Muscle layer of duodenum (tissue), 2 donors: ENCODE results near the gene ZNF599.
"Not testable (repeated sequence)": the region's sequence is repeated elsewhere in the genome, so short reads cannot be mapped to it uniquely, and the experiment has no call there.

Experiments
- H3K27ac ChIP-seq: one replicate; pipeline ENCODE4 v1.7.0; 2013; ENCODE audit warnings: mild to moderate bottlenecking, low read length
- H3K27me3 ChIP-seq: one replicate; pipeline ENCODE4 v1.7.0; 2013; ENCODE audit warnings: low read depth, mild to moderate bottlenecking, control low read depth, low read length
- H3K36me3 ChIP-seq, 2 donors: one replicate each; pipeline ENCODE4 v1.7.0; 2013; ENCODE audit warnings: low read length in 2 of 2, control low read depth in 1 of 2, mild to moderate bottlenecking in 1 of 2; ENCODE audit not compliant: insufficient read depth in 2 of 2, control insufficient read depth in 1 of 2
- H3K4me1 ChIP-seq, 2 donors: one replicate each; pipeline ENCODE4 v1.7.0; 2013; ENCODE audit warnings: low read length in 2 of 2, mild to moderate bottlenecking in 2 of 2, control low read depth in 1 of 2, moderate library complexity in 1 of 2; ENCODE audit not compliant: insufficient read depth in 2 of 2, control insufficient read depth in 1 of 2
- H3K4me3 ChIP-seq, 2 donors: one replicate each; pipeline ENCODE4 v1.7.0; 2013; ENCODE audit warnings: low read length in 2 of 2, low read depth in 1 of 2, mild to moderate bottlenecking in 1 of 2
- H3K9me3 ChIP-seq, 2 donors: one replicate each; pipeline ENCODE4 v1.7.0; 2013; ENCODE audit warnings: low read length in 2 of 2, control low read depth in 1 of 2, mild to moderate bottlenecking in 1 of 2; ENCODE audit not compliant: control insufficient read depth in 1 of 2
- donor health status: healthy.

The ZNF599 gene

DNA sequence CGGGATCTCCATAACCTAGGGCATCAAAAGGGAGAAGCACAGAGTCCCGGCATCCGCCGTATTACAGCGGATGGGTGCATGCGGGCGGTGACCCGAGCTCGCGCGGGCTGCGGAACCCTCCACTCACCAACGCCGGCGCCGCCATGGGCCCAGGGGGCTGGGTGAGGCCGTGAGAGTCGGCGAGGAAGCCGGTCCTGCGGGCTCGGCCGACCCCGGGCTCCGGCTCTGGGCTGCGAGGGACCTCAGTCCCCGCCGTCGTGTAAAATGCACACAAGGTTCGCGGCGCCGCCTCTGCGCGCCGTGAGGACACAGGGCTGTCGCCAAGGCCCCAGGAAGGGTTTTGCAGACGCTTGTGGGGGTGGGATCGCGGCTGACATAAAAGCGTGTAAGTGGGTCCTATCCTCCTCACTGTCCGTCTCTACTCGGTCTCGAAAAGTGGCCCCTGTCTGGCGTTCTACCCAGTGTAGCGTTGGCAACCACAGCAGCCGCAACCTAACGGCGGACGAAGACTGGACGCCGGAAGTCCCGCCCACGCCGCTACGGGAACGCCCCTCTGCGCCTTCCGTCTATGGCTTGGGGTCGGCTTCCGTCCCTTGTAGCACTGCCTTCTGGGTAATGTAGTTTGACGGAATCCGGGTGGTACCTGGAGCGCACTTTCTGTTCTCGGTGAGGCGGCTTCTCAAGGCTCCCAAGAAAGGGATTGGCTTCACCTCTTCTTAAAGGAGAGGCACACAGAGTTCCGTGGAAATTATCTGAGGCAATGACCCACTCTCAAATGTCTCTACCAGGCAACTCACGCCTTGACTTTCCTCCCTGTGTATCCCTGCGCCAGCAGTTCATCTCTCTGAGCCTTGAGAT lies at the start of gene ZNF599:
TSS of gene ZNF599 (minus strand) at position 519 of the 858 bp plus-strand sequence. CDS start at position 145, 374 bp downstream.
- Histone ChIP-seq H3K4me1 (peaks cover 0 to 13% of the 10 kb centered on the region in 2 donors), H3K4me3 (peak within 1 kb of the TSS; percentile 83 to 94), H3K27ac (peak within 1 kb of the TSS; percentile 59), H3K36me3 (peaks cover 13 to 21% of the 10 kb centered on the region in 2 donors), H3K9me3 (no peaks in the 10 kb centered on the region), H3K27me3 (no peaks in the 10 kb centered on the region)

DNA sequence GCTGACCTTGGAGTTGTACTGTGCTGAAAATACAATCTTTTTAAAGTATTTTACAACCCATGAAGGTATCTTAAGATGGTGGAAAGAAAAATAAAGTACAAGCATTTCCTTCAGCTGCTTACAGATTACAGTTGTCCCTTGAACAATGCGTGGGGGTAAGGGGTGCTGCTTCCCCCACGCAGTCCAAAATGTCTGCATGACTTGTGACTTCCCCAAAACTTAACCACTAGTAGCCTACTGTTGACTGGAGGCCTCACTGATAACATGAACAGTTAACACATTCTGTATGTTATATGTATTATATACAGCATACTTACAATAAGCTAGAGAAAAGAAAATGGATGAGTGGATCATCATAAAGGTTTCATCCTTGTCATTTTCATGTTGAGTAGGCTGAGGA lies 45.3 kb upstream of the ZNF599 start:
- no peak overlapping the region for H3K27ac ChIP-seq
- no peaks in the 10 kb centered on the region for H3K4me1 ChIP-seq
- peaks cover 0 to under 1% of the 10 kb centered on the region in 2 donors for H3K9me3 ChIP-seq
- no peaks in the 10 kb centered on the region for H3K36me3 ChIP-seq
- no peak overlapping the region for H3K4me3 ChIP-seq
- no peaks in the 10 kb centered on the region for H3K27me3 ChIP-seq

DNA sequence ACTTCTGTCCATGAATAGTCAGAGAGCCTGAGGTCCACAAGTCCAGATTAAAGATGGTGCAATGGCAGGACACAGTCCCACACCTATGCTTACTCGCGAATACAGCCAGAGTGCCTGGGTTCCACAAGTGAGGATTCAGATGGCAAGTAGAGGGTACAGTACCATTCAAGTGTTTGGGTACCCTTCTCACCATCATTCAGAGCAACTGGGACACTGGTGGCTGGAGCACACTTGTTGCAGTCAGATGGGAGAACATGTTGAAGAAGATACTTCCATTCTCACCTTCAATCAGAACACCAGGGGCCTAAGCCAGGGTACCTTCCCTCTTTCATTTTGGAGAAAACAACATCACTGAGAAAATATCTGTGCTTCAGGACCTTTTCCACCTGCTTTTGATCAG lies 43.7 kb upstream of the ZNF599 start:
- H3K4me3 ChIP-seq: no peak overlapping the region
- H3K4me1 ChIP-seq: no peaks in the 10 kb centered on the region
- H3K27me3 ChIP-seq: no peaks in the 10 kb centered on the region
- H3K36me3 ChIP-seq: no peaks in the 10 kb centered on the region
- H3K27ac ChIP-seq: no peak overlapping the region
- H3K9me3 ChIP-seq: peaks cover 0 to 3% of the 10 kb centered on the region in 2 donors

DNA sequence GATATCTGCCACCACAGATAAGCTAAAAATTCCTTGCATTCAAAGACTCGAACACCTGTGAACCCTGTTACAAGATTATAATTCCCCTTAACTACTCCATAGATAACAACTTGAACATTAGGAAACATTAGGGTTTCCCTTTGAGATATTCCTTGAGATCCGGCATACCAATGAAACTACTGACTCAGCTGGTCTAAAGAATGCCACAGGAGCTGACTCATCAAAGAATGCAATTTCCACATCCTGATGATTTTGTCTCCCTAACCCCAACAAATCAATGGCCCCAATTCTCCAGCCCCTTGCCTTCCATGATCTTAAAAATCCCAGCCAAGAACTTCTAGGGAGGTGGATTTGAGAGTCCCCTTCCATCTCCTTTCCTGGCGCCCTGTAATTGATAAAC lies 35.6 kb upstream of the ZNF599 start:
- peak overlapping the region in 1 of 2 donors; percentile 25 for H3K4me3 ChIP-seq
- H3K27me3 ChIP-seq: no peaks in the 10 kb centered on the region
- peaks cover 6 to 19% of the 10 kb centered on the region in 2 donors for H3K9me3 ChIP-seq
- H3K27ac ChIP-seq: no peak overlapping the region
- H3K4me1 ChIP-seq: no peaks in the 10 kb centered on the region
- no peaks in the 10 kb centered on the region for H3K36me3 ChIP-seq

DNA sequence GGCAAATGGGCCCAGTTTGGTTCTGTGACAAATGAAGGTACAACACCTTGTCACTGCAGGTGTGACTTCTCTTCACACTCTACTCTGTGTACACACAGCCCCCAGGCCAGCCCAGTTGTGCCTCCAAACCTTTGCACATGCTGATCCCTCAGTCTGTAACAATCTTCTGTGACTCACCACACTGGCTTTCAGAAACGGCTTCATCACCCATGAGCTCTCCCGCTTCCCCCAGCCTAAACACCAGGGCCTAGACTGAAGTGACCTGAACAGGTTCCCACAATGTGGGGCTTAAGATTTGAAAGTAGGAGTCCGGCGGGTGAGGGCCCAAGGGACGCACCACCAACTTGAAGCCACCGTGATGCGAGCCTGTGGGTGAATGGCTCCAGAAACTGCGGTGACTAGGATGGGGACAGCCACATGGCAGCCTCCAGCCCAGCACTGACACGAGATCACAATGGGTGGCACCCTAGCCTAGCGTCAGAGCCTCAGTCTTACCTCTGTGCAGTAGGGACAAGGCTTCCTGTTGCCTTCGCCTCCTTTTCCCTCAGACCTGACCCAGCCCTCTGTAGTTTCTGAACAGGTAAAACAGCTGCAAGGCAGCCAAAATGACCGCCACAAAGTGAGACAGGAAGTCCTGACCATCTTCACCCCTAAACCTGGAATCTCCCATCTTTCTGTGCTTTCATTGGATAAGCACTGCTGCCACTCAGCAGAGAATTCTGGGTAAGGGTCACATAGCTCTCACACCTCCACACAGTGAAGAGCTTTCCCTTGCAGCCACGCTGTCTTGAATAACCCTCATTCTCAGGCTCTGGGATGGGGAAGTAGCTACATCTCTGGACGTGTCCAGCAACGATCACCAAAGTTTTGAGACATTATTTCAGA lies 34.2 kb upstream of the ZNF599 start:
- no peaks in the 10 kb centered on the region for H3K27me3 ChIP-seq
- H3K4me3 ChIP-seq: no peak overlapping the region
- H3K4me1 ChIP-seq: no peaks in the 10 kb centered on the region
- no peaks in the 10 kb centered on the region for H3K36me3 ChIP-seq
- H3K27ac ChIP-seq: no peak overlapping the region
- peaks cover 6 to 16% of the 10 kb centered on the region in 2 donors for H3K9me3 ChIP-seq

DNA sequence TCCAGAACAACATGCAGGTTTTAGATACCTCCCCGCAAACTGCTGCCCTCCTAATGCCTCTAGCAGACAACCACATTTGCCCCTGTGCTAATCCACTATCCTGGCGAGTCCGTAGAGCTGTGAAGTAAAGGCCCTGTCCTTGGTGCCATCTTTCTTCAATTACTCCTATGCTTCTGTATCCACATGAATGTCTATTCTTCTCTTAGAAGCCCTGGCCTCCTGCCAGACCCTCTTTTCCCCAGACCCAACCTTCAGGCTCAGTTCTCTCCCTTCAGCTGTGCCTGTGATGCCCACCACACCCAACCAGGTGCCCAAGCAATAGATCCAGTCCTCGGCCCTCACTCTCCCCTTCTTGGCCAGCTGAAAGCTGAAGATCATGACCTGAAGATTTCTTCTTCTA lies 31.1 kb upstream of the ZNF599 start:
- H3K36me3 ChIP-seq: no peaks in the 10 kb centered on the region
- H3K27me3 ChIP-seq: no peaks in the 10 kb centered on the region
- no peaks in the 10 kb centered on the region for H3K4me1 ChIP-seq
- no peak overlapping the region for H3K27ac ChIP-seq
- no peak overlapping the region for H3K4me3 ChIP-seq
- H3K9me3 ChIP-seq: peaks cover 6 to 10% of the 10 kb centered on the region in 2 donors

DNA sequence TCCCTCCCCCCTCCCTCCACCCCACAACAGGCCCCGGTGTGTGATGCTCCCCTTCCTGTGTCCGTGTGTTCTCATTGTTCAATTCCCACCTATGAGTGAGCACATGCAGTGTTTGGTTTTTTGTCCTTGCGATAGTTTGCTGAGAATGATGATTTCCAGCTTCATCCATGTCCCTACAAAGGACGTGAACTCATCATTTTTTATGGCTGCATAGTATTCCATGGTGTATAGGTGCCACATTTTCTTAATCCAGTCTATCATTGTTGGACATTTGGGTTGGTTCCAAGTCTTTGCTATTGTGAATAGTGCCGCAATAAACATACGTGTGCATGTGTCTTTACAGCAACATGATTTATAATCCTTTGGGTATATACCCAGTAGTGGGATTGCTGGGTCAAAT lies 23.9 kb upstream of the ZNF599 start:
- not testable (repeated sequence) for H3K4me1 ChIP-seq, H3K36me3 ChIP-seq, H3K27me3 ChIP-seq, H3K27ac ChIP-seq, H3K9me3 ChIP-seq, H3K4me3 ChIP-seq

DNA sequence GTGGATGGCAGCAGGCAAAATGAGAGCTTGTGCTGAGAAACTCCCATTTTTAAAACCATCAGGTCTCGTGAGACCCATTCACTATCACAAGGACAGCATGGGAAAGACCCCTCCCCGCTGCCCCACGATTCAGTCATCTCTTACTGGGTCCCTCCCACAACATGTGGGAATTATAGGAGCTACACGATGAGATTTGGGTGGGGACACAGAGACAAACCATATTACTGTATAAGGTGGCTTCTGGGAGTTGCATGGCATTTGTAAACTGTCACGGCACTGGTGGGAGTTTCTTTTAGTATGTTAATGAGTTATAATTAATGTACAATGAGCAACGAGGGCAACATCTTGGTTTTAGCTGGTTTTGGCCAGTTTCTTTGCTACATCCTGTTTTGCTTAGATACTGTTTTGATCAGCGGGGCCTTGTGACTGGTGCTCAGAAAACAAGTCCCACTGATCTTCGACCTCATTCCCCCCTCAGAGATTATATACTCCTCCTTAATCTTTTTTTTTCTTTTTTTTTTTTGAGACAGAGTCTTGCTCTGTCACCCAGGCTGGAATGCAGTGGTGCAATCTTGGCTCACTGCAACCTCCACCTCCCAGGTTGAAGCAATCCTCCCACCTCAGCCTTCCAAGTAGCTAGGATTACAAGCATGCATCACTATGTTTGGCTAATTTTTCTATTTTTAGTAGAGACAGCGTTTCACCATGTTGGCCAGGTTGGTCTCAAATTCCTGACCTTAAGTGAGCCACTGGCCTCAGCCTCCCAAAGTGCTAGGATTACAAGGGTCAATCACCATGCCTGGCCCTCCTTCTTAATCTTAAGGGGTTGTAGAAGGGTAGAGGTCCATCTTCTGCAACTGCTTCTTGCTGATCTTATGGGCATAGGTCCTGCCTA lies 21.3 kb upstream of the ZNF599 start:
- H3K9me3 ChIP-seq: no peaks in the 10 kb centered on the region
- no peak overlapping the region for H3K27ac ChIP-seq
- no peaks in the 10 kb centered on the region for H3K36me3 ChIP-seq
- H3K4me1 ChIP-seq: no peaks in the 10 kb centered on the region
- H3K27me3 ChIP-seq: no peaks in the 10 kb centered on the region
- H3K4me3 ChIP-seq: no peak overlapping the region

DNA sequence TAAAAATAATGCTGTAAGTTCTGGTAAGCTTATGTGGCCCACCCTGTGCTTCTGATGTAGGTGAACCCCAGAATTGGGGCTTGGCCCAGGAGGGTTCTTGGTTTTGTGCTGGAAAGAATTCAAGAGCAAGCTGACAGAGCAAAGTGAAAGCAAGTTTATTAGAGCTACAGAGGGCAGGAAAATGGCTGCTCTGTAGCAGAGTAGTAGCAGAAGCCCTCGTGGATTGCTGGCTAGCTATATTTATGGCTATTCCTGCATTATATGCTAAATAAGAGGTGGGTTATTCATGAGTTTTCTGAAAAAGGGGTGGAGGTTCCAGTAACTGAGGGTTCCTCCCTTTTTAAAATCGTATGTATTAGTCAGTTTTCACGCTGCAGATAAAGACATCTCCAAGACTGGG lies 20.6 kb upstream of the ZNF599 start:
- Histone ChIP-seq H3K36me3 (no peaks in the 10 kb centered on the region), H3K27ac (no peak overlapping the region), H3K27me3 (no peaks in the 10 kb centered on the region), H3K4me3 (no peak overlapping the region), H3K9me3 (no peaks in the 10 kb centered on the region), H3K4me1 (no peaks in the 10 kb centered on the region)

DNA sequence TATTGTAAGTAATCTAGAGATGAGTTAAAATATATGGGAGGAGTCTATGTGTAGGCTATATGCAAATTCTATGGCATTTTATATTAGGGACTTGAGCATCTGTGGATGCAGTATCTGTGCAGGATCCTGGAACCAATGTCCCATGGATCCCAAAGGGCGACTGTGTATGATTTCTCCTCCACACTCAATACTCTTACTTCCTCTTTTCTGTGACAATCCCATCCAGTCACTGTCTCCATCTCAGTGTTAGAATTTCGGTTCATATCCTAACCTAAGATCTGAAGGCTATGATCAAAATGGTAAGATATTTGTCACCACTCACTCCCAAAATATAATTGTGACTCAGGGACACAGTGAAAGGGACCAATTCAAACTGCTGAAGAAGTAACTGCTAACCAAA lies 15.1 kb upstream of the ZNF599 start:
- Histone ChIP-seq H3K27ac (no peak overlapping the region), H3K4me1 (no peaks in the 10 kb centered on the region), H3K27me3 (no peaks in the 10 kb centered on the region), H3K9me3 (peaks cover 0 to 6% of the 10 kb centered on the region in 2 donors), H3K4me3 (no peak overlapping the region), H3K36me3 (no peaks in the 10 kb centered on the region)
